ENCODE results near the gene TRAFD1.
"Not testable (repeated sequence)": the region's sequence is repeated elsewhere in the genome, so short reads cannot be mapped to it uniquely, and the experiment has no call there.

Gene TRAFD1, protein sequence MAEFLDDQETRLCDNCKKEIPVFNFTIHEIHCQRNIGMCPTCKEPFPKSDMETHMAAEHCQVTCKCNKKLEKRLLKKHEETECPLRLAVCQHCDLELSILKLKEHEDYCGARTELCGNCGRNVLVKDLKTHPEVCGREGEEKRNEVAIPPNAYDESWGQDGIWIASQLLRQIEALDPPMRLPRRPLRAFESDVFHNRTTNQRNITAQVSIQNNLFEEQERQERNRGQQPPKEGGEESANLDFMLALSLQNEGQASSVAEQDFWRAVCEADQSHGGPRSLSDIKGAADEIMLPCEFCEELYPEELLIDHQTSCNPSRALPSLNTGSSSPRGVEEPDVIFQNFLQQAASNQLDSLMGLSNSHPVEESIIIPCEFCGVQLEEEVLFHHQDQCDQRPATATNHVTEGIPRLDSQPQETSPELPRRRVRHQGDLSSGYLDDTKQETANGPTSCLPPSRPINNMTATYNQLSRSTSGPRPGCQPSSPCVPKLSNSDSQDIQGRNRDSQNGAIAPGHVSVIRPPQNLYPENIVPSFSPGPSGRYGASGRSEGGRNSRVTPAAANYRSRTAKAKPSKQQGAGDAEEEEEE
- 45.7 to 115 (median 56.7) reads per million in 9 experiments for total RNA-seq

DNA sequence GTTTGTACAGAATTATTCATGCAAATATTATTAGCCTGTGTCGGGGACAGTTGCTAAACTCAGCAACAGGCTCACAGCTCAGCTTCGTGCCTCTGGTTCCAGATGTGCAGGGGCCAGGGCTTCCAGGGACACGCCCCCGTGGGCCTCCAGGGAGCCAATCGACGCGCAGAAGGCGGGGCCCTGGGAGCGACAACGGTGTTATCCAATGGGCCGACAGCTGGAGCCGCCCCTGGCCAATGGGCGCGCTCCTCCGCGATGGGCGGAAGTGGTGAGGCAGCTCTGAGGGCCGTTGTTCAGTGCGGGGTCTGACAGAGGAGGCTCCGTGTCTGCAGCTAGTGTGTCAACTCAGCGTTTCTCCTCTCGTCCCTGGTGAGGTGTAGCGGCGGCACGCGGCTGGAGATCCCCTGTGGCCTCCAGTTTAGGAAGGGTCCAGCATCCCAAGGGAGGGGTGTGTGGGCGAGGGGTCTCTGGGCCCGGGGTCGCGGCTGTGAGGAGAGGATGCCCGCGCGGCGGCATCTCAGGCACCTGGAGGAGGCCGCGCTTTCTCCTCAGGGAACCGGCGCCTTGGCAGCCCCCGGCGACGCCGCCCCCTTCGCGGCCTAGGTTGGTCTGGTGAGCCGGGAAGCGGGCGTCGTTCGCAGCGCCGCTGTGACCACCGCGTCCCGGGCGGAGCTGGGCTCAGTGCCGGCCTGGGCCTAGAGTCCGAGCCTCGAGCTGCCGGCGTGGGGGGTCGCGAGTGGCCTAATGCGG lies at the start of gene TRAFD1:
TRAFD1 (plus strand) TSS at position 311 of the 750 bp plus-strand sequence. CDS start 4,963 bp downstream, outside the sequence.
- no peaks in the 10 kb centered on the region for H3K9me3 Mint-ChIP-seq
- no peaks in the 10 kb centered on the region for H3K27me3 Mint-ChIP-seq
- ATAC-seq (replicated peaks) (peak; percentile 98), DNase-seq (peak; percentile 97 to 99 (median 98))
- H3K4me1 Mint-ChIP-seq (ENCODE audit: low read depth in 2 of 2), result peaks cover 15 to 24% of the 10 kb centered on the region in 2 donors
- peaks cover 19% of the 10 kb centered on the region for H3K36me3 Mint-ChIP-seq (ENCODE audit: insufficient read depth)
- peak within 1 kb of the TSS; percentile 91 to 93 for H3K27ac Mint-ChIP-seq
- peak within 1 kb of the TSS; percentile 86 for H3K4me3 Mint-ChIP-seq

DNA sequence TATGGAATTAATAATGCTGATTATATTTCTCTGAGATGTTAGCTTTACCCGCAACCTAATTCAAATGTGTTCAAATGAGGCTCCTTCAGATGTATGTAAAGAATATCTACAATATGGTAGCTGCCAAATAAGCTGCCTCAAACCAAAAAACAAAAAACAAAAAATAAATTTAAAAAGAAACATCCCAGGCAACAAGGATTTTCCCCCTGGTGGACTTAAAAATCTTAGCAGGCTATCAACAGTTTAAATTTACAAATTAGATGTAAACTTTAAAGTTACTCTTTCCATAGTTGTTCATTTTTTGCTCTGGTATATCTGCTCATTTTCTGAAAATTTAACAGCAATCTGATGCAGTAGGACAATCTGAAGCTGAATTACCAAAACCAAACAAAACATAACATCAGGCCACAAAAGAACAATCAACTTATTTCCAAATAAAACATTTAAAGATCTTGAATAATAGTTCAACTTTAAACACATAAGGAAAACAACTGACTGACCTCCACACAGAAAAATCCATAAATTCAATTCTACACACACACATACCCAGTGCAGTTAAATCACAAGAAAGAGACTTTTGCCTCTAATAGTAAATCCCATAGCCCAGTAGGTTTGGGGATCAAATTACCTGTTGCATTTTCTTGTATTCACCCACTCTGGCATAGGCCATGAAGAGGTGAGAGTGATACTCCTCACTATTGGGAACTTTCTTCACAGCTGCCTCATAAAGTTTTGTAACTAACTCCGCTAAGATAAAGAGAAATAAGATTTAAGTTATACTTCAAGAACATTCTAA lies 38.1 kb upstream of the TRAFD1 start:
- H3K9me3 Mint-ChIP-seq, result no peaks in the 10 kb centered on the region
- no peak overlapping the region for H3K4me3 Mint-ChIP-seq
- H3K27ac Mint-ChIP-seq, result peak overlapping the region in 1 of 2 donors; percentile 0
- H3K27me3 Mint-ChIP-seq, result no peaks in the 10 kb centered on the region
- DNase-seq, result no peak
- H3K36me3 Mint-ChIP-seq (ENCODE audit: insufficient read depth), result peaks cover 61% of the 10 kb centered on the region
- ATAC-seq (replicated peaks), result no peak
- H3K4me1 Mint-ChIP-seq (ENCODE audit: low read depth in 2 of 2), result peaks cover 5% of the 10 kb centered on the region in 2 donors

DNA sequence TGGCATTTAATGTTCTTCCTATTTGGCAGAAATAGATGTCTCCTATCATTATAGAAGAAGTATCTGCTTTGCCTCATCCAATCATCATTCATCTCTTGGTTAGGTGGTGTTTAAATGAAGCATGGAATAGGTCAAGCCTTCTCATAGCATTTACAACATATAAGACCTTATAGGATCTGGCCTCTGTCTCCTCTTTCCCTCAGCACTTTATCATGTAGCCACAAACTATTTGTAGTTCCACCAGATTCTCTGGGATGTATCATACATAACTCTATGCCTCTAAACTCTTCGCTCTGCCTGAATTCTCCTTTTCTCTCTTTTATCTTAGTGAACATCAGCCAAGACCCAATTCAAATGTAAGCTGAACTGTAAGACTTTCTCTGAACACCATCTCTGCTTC lies 37.5 kb upstream of the TRAFD1 start:
- H3K36me3 Mint-ChIP-seq (ENCODE audit: insufficient read depth), result peaks cover 64% of the 10 kb centered on the region

DNA sequence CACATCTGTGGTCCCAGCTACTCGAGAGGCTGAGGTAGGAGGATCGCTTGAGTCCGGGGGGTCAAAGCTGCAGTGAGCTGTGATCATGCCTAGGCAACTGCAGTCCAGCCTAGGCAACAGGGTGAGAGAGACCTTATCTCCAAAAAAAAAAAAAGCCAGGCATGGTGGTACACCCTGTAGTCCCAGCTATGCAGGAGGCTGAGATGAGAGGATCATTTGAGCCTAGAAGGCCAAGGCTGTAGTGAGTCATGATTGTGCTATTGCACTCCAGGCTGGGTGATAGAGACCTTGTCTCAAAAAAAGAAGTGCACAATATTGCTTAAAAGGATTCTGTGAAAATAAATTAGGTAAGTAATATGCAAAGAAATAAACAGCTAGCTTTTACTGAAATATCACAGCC lies 33.8 kb upstream of the TRAFD1 start:
- H3K4me3 Mint-ChIP-seq, result no peak overlapping the region
- DNase-seq (no peak), ATAC-seq (replicated peaks) (no peak)
- peak overlapping the region in 1 of 2 donors; percentile 26 for H3K27ac Mint-ChIP-seq
- H3K9me3 Mint-ChIP-seq, result no peaks in the 10 kb centered on the region
- H3K36me3 Mint-ChIP-seq (ENCODE audit: insufficient read depth), result peaks cover 46% of the 10 kb centered on the region
- no peaks in the 10 kb centered on the region for H3K27me3 Mint-ChIP-seq
- peaks cover 5 to 22% of the 10 kb centered on the region in 2 donors for H3K4me1 Mint-ChIP-seq (ENCODE audit: low read depth in 2 of 2)

More for the DNA sequence above, 37.5 kb upstream of the TRAFD1 start:
- no peaks in the 10 kb centered on the region for H3K27me3 Mint-ChIP-seq
- no peak for ATAC-seq (replicated peaks)
- peaks cover 5% of the 10 kb centered on the region in 2 donors for H3K4me1 Mint-ChIP-seq (ENCODE audit: low read depth in 2 of 2)
- no peak overlapping the region for H3K4me3 Mint-ChIP-seq
- no peak for DNase-seq
- no peaks in the 10 kb centered on the region for H3K9me3 Mint-ChIP-seq
- H3K27ac Mint-ChIP-seq, result peak overlapping the region in 1 of 2 donors; percentile 0

DNA sequence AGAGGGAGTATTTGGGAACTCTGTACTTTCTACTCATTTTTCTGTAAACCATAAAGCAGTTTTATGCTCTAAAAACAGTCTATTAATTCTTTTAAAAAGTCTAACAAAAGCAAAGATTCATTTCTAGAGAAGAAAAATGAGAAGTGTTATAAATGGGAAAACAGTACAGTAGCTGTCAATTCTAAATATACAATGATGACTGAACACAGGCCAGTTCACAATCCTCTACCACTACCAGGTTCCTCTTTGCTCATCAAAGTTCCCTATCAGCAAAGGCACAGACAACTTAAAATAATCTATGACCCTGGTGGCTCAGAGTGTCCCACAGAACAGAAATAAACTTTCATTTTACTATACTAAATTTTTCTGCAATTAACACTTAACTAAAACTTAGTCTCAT lies 29.3 kb upstream of the TRAFD1 start:
- DNase-seq (no peak), ATAC-seq (replicated peaks) (no peak)
- no peaks in the 10 kb centered on the region for H3K27me3 Mint-ChIP-seq
- no peak overlapping the region for H3K4me3 Mint-ChIP-seq
- peak overlapping the region; percentile 70 to 79 for H3K27ac Mint-ChIP-seq
- H3K4me1 Mint-ChIP-seq (ENCODE audit: low read depth in 2 of 2), result peaks cover 10 to 27% of the 10 kb centered on the region in 2 donors
- peaks cover 41% of the 10 kb centered on the region for H3K36me3 Mint-ChIP-seq (ENCODE audit: insufficient read depth)
- no peaks in the 10 kb centered on the region for H3K9me3 Mint-ChIP-seq

DNA sequence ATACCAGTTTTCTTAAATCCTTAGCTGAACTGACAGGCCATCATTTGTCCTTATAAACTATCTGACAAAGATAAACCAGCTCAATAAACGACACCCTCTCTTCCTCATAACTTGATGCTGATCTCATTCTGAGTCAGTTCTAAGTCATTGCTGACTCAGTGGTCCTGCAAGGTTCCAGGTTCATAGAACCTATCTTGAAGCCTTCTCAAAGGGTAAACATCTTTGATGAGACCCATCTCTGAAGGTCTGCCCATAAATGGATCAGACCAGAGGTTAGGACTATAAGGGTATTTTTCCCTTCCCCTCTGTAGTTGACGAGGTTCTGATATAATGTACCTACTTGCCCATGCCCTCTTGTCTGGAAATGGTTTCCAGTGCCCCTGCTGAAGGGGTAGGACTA lies 28.7 kb upstream of the TRAFD1 start:
- Mint-ChIP-seq H3K4me3 (no peak overlapping the region), H3K27ac (peak overlapping the region; percentile 70 to 79), H3K36me3 (ENCODE audit: insufficient read depth) (peaks cover 41% of the 10 kb centered on the region), H3K27me3 (no peaks in the 10 kb centered on the region), H3K4me1 (ENCODE audit: low read depth in 2 of 2) (peaks cover 11 to 28% of the 10 kb centered on the region in 2 donors), H3K9me3 (no peaks in the 10 kb centered on the region)
- DNase-seq (no peak), ATAC-seq (replicated peaks) (no peak)

DNA sequence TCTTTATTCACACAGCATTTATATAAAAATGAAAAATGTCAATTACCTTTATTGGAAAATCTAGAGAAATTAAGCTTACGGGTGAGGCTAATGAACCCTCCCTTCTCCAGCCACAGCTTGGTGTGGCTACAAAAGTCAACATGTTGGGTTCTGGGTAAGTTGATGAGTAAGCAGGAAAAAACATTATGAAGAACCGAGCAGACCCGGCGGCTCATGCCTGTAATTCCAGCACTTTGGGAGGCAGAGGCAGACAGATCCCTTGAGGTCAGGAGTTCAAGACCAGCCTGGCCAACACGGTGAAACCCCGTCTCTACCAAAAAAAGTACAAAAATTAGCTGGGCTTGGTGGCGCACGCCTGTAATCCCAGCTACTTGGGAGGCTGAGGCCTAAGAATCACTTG lies 27.7 kb upstream of the TRAFD1 start:
- H3K9me3 Mint-ChIP-seq, result no peaks in the 10 kb centered on the region
- H3K27ac Mint-ChIP-seq, result peak overlapping the region; percentile 17 to 44
- no peak overlapping the region for H3K4me3 Mint-ChIP-seq
- H3K4me1 Mint-ChIP-seq (ENCODE audit: low read depth in 2 of 2), result peaks cover 11 to 28% of the 10 kb centered on the region in 2 donors
- ATAC-seq (replicated peaks) (no peak), DNase-seq (no peak)
- no peaks in the 10 kb centered on the region for H3K27me3 Mint-ChIP-seq
- peaks cover 35% of the 10 kb centered on the region for H3K36me3 Mint-ChIP-seq (ENCODE audit: insufficient read depth)

DNA sequence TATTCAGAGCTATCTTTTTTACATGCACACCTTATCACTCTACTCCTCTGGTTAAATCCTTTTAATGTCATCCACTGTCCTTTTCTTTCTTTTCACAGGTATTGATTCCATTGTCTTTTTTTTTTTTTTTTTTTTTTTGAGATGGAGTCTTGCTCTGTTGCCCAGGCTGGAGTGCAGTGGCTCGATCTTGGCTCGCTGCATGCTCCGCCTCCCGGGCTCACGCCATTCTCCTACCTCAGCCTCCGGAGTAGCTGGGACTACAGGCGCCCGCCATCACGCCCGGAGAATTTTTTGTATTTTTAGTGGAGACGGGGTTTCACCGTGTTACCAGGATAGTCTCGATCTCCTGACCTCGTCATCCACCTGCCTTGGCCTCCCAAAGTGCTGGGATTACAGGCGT lies 24.9 kb upstream of the TRAFD1 start:
- not testable (repeated sequence) for DNase-seq; ATAC-seq (replicated peaks); H3K9me3 Mint-ChIP-seq; H3K4me3 Mint-ChIP-seq; H3K27me3 Mint-ChIP-seq; H3K27ac Mint-ChIP-seq
- Mint-ChIP-seq H3K4me1 (ENCODE audit: low read depth in 2 of 2) (peaks cover 23 to 39% of the 10 kb centered on the region in 2 donors), H3K36me3 (ENCODE audit: insufficient read depth) (peaks cover 40% of the 10 kb centered on the region)

DNA sequence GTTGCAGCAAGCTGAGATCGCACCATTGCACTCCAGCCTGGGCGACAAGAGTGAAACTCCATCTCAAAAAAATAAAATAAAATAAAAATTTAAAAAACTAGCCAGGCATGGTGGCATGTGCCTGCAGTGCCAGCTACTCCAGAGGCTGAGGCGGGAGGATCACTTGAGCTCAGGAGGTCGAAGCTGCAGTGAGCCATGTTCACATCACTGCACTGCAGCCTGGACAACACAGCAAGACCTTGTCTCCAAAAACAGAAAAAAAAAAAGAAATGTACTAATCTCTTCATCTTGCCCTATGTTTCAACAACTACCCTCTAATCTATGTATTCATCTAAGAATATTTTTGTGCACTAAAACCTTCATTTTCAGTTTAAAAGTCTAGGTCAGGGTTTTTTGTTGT lies 23.2 kb upstream of the TRAFD1 start:
- H3K27me3 Mint-ChIP-seq, result no peaks in the 10 kb centered on the region
- peaks cover 27 to 39% of the 10 kb centered on the region in 2 donors for H3K4me1 Mint-ChIP-seq (ENCODE audit: low read depth in 2 of 2)
- no peak overlapping the region for H3K27ac Mint-ChIP-seq
- ATAC-seq (replicated peaks) (no peak), DNase-seq (no peak)
- no peaks in the 10 kb centered on the region for H3K9me3 Mint-ChIP-seq
- H3K4me3 Mint-ChIP-seq, result no peak overlapping the region
- H3K36me3 Mint-ChIP-seq (ENCODE audit: insufficient read depth), result peaks cover 34% of the 10 kb centered on the region

DNA sequence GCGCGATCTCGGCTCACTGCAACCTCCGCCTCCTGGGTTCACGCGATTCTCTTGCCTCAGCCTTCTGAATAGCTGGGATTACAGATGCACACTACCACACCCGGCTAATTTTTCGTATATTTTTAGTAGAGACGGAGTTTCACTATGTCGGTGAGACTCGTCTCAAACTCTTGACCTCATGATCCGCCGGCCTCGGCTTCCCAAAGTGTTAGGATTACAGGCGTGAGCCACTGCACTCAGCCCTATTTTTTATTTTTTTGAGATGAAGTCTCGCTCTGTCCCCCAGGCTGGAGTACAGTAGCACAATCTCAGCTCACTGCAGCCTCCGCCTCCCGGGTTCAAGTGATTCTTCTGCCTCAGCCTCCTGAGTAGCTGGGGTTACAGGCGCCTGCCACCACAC lies 22.6 kb upstream of the TRAFD1 start:
- H3K27me3 Mint-ChIP-seq; H3K4me3 Mint-ChIP-seq; H3K9me3 Mint-ChIP-seq; DNase-seq; ATAC-seq (replicated peaks): not testable (repeated sequence)
- peaks cover 35% of the 10 kb centered on the region for H3K36me3 Mint-ChIP-seq (ENCODE audit: insufficient read depth)
- H3K4me1 Mint-ChIP-seq (ENCODE audit: low read depth in 2 of 2), result peaks cover 33 to 44% of the 10 kb centered on the region in 2 donors
- peak overlapping the region in 1 of 2 donors; percentile 32 for H3K27ac Mint-ChIP-seq

DNA sequence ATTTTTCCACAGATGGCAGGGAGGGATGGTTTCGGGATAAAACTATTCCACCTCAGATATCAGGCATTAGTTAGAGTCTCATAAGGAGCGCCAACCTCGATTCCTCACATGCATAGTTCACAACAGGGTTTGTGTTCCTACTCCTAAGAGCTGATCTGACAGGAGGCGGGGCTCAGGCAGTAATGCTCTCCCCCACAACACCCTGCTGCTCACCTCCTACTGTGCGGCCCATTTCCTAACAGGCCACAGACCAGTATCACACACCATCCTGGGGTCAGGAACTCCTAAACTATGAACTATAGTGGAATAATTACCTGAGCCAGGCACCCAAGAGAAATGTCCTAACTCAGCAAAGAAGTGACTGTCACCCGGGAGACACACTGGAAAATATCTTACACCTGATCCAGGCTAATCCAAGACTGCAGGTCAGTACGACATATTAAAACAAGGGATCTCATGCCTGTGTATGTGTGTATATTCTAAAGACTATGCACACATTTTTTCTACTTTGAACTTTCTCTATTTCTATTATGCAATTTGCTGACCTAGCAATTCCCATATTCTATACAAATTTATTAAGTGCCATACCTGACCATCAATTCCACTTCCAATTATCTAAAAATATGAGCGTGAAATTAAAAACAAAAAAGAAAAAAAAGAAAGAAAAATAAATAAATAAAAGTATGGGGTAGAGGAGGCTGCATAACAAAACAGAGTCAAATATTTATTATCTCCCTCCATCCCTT lies 21.4 kb upstream of the TRAFD1 start:
- Mint-ChIP-seq H3K9me3 (no peaks in the 10 kb centered on the region), H3K27ac (peak overlapping the region in 1 of 2 donors; percentile 17), H3K4me3 (no peak overlapping the region), H3K4me1 (ENCODE audit: low read depth in 2 of 2) (peaks cover 39 to 49% of the 10 kb centered on the region in 2 donors), H3K36me3 (ENCODE audit: insufficient read depth) (peaks cover 45% of the 10 kb centered on the region), H3K27me3 (no peaks in the 10 kb centered on the region)
- ATAC-seq (replicated peaks) (no peak), DNase-seq (no peak)

DNA sequence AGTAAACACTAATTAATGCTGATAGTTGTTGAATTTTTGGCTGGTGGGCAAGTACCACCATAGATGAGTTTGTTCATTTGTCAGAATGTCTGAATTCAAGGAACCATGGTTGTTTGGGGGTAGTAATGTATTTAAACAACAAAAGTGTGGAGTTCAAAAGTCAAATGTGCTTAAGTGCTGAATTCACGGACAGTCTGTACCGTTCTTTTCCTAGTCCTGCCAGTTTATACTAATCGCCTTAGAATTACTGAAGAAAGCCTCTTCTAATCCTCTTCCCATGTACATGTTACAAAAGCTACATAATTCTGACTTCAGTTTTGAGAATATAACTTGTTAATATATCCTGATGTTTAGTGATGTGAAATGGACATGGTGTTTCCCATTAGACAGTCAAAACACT lies 19.5 kb upstream of the TRAFD1 start:
- no peak overlapping the region for H3K4me3 Mint-ChIP-seq
- no peak overlapping the region for H3K27ac Mint-ChIP-seq
- no peak for DNase-seq
- H3K4me1 Mint-ChIP-seq (ENCODE audit: low read depth in 2 of 2), result peaks cover 38 to 48% of the 10 kb centered on the region in 2 donors
- no peaks in the 10 kb centered on the region for H3K9me3 Mint-ChIP-seq
- H3K27me3 Mint-ChIP-seq, result no peaks in the 10 kb centered on the region
- peaks cover 35% of the 10 kb centered on the region for H3K36me3 Mint-ChIP-seq (ENCODE audit: insufficient read depth)
- ATAC-seq (replicated peaks), result no peak
